Hypothalamus (tissue), 51 donors: ENCODE measurements around the gene VIPR1.

Source experiments
- DNase-seq, 51 donors: peaks; one replicate each; lab custom pipeline; 2025; lab: John Stamatoyannopoulos, UW

The VIPR1 gene, protein sequence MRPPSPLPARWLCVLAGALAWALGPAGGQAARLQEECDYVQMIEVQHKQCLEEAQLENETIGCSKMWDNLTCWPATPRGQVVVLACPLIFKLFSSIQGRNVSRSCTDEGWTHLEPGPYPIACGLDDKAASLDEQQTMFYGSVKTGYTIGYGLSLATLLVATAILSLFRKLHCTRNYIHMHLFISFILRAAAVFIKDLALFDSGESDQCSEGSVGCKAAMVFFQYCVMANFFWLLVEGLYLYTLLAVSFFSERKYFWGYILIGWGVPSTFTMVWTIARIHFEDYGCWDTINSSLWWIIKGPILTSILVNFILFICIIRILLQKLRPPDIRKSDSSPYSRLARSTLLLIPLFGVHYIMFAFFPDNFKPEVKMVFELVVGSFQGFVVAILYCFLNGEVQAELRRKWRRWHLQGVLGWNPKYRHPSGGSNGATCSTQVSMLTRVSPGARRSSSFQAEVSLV

DNA sequence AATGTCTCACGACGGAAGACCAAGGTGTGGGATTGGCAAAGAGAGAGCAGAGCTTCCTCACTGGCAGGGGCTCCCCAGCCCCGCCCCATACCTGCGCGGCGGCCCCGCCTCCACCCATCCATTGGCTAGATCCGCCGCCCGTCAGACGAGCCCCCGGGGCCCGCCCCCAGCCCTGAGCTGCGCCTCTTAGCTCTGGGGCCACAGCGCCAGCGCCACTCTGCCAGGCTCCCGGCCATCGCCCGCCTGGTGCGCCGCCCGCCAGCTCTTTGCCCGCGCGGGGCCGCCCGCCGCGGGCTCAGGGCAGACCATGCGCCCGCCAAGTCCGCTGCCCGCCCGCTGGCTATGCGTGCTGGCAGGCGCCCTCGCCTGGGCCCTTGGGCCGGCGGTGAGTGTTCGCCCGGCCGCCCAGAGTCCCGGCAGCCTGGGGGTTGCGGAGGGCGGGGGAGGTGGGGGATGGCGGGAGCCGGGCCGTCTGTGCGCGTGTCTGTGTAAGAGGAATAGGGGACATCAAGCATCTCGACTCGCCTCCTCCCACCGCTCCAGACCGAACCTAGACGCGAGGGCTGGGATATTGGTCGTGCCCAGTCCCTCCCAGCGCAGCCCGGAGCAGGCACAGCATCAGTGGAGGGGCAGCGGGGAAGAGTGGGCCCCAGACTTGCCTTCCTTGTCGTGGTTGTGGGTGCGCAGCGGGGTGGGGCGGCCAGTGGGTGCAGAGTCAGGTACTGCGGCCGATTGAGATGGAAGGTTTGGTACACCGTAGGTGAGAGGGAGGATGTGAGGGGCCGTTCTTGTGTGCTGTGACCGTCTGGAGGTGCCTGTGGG, at the start of gene VIPR1:
TSS of gene VIPR1 (plus strand) at position 215 of the 822 bp plus-strand sequence. CDS start at position 308, 93 bp downstream.
- peak in 44 of 51 donors; percentile 16 to 83 (median 56) for DNase-seq

DNA sequence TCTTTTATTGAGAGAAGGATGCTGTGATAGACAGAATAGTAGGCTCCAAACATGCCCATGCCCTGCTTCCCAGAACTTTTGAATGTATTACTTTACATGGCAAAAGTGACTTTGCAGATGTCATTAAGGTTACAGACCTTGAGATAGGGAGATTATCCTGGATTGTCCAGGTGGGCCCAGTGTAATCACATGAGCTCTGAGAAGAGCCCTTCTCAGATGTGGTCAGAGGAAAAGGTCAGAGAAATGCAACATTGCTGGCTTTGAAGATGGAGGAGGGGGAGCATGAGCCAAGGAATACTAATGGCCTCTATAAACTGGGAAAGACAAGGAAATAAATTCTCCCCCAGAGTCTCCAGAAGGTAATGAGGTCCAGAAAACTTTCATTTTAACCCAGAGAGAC, 46.2 kb upstream of the VIPR1 start:
- no peak for DNase-seq

GRCh38 chr3:42459151-42459550, 43.3 kb upstream of the VIPR1 start:
- no peak for DNase-seq

DNA sequence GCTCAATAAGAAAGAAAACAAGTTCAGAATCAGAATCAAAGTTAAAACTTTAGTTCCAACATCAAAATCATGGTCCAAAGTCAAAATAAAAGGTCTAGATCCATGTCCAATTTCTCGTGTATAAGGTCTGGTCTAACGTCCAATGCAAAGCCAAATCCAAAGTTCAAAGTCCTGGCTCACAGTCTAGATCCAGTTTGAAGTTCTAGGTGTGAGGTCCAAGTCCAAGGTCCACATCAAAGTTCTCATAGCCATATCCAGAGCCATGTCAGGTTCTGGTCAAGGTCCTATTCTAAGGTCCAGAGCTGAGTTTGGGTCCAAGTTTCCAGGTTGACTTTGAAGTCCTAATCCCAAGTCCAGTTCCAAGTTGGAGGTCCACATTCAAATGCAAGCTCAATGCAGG, 40.7 kb upstream of the VIPR1 start:
- DNase-seq = no peak

- DNase-seq = no peak
Observed at GRCh38 chr3:42463093-42463492, 39.4 kb upstream of the VIPR1 start.

- DNase-seq = no peak
Observed at GRCh38 chr3:42468111-42468510, 34.3 kb upstream of the VIPR1 start.

- no peak for DNase-seq
Observed at GRCh38 chr3:42472555-42472954, 29.9 kb upstream of the VIPR1 start.

- no peak for DNase-seq
Observed at GRCh38 chr3:42473083-42473932, 29.1 kb upstream of the VIPR1 start.

DNA sequence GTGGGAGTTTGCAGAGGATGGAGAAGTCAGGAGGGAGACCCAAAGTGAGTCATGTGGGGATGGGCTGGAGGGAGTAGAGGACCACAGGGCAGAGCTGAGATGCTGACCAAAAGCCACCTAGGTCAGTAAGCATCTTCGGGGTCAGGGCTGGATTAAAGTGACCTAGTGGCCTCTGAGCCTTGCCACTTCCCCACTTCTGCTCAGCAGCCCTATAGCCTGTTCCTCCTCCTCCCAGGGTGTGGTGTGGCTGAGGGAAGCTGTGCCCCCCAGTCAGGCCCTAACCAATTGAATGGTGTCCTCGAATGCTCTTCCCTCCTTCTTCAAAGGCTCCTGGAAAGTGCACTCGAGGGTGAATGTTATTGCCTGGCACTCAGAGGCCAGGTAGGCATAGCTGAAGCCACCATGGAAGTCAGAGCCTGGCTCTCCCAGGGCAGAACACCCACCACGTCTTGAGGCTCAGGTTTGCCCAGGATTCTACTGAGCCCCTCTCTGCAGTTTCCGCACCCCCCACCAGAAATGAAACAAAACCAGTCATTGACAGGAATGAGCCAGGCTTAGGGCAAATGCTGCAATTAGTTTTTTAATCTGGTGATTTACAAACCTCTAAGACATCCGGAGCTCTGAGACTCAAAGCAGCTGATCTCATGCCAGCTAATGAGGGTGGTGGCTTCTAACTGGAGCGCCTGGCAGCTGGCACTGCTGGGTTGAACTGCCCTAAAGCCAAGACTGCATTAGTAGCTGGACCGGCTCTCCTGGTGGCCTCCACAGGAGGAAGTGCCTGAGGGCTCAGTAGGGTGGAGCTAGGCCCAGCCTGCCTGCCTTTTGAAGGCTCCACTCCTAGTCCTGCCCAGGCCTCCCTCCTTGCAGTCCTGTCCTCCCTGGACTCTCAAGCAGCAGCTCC, 26.0 kb upstream of the VIPR1 start:
- DNase-seq = no peak

- no peak for DNase-seq
Observed at GRCh38 chr3:42477696-42478095, 24.7 kb upstream of the VIPR1 start.

- no peak for DNase-seq
Observed at GRCh38 chr3:42478830-42479229, 23.6 kb upstream of the VIPR1 start.

- DNase-seq = no peak
Observed at GRCh38 chr3:42486814-42487565, 15.5 kb upstream of the VIPR1 start.

GRCh38 chr3:42488687-42489086, 13.8 kb upstream of the VIPR1 start:
- no peak for DNase-seq

DNA sequence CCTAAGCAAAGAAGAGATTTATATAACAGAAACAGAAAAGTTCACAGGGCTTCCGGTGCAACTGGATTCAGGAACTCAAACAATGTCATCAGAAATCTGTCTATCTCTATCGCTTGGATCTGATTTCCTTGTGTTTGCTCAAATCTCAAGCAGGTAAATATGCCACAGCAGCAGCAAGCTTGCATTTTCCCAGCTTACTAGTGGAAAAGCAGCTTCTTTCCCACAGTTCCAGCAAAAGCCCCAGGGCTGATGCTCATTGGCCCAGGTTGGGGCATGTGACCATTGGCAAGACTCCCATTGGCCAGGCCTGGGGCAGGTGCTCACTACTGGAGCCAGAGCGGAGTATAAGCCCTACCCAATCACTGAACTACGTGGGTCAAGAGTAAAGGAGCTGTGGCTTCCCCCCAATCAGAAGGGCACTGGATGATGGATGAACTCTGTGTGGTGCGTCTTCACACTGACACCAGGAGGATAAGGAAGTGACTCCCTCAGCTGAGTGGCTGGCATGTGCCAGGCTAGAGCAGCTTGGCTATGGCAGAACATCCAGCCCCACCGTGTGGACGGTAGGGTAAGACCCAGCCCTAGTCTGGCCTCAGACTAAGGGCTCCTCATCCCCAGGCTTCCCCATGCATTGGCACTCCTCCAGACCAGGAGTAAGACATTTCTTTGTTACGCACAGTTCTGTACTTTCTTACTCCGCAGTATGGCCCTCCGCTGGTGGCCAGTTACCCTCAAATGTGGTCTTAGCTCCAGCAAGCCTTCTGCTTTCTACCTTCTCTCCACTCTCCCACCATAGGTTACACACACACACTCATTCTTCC, 13.1 kb upstream of the VIPR1 start:
- no peak for DNase-seq

DNA sequence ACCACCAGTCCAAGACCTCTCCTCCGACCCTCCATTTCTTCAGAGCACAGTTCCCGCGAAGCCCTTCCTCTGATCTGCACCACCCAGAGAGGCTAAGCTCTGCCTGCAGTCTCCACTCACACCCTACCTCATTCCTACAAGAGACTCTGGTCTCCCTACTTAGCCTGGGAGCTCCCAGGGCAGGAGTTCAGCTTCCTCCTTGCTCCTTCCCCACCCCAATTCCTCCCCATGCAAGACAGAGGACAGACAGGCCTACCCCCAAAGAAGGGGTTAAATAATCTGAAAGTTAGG, 12.6 kb upstream of the VIPR1 start:
- DNase-seq = no peak

GRCh38 chr3:42490243-42490642, 12.2 kb upstream of the VIPR1 start:
- DNase-seq = peak in 2 of 51 donors; percentile 17 to 28

DNA sequence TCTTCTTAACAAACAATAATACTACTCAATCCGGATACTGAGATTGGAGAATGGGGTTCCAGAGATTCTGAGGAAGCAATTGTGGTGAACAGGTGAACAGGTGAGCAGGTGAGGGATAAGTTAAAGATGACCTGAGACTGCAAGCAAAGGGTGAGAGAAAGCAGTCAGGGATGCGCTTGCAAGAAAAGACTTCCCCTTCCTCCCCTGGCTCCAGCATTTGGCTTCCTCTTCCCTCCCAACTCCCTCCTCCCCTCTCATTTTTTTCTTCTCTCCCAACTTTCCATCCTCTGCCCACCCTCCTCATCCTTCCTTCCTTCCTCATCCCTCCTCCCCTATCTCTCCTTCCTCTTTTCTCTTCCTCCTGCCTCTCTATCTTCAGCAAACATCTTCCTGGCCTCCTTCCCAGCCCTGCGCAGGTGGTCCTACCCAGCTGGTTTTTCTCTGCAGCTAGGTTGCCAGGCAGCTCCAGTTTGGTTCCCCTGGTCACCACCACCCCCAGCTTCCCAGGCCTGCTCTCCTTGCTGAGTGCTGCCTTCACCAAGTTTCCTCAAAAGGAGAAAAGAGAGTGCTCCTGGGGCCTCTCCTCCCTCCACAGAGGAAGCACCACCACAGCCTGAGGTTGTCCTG, 10.4 kb upstream of the VIPR1 start:
- DNase-seq = no peak
